ENCODE data around the gene DUSP28. TPM values are rescaled to one million over a fixed set of nuclear protein-coding genes. Genes with fewer than 3 reads are reported as not detected.

Gene DUSP28
- total RNA-seq, 1 donor from 2014 or later, result 2.8 TPM

DNA sequence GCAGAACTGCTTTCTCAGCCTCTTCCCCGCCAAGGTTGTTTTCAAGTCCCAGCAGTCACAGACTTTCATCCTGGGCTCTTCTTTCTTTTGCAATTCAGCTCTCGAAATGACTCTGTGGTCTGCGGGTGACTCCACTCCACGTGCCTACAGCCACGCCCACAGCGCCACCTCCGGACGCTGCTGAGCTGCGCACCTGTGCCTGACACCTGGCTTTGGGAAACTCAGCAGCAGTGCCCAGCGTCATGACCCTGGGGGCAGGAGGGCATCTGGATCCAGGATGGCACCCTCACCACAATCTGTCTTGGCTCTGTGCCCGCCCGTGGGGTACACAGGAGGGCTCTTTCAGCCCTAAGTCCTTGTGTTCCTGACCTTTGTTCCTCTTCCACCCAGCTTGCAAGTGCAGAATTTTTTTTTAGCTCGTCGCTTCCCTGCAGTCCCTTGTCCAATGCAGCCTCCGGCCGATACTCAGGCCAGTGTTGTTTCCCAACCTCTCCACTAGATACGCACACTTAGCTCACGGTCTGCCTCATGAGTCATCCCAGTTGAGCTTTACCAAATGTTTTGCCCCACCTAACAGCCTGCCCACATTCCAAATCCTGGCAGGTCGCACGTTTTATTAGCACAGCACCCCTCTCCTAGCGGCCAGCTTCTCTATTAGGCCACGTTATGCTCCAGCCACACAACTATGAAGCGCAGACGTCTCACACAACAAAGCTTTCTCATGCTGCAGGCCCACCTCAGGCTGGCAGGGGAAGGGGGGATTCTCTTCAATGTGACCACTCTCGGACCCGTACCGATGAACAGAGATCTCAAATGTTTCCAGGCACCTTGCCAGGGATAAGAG is 19.8 kb downstream of the DUSP28 start:
- TF ChIP-seq, protein P1, sequence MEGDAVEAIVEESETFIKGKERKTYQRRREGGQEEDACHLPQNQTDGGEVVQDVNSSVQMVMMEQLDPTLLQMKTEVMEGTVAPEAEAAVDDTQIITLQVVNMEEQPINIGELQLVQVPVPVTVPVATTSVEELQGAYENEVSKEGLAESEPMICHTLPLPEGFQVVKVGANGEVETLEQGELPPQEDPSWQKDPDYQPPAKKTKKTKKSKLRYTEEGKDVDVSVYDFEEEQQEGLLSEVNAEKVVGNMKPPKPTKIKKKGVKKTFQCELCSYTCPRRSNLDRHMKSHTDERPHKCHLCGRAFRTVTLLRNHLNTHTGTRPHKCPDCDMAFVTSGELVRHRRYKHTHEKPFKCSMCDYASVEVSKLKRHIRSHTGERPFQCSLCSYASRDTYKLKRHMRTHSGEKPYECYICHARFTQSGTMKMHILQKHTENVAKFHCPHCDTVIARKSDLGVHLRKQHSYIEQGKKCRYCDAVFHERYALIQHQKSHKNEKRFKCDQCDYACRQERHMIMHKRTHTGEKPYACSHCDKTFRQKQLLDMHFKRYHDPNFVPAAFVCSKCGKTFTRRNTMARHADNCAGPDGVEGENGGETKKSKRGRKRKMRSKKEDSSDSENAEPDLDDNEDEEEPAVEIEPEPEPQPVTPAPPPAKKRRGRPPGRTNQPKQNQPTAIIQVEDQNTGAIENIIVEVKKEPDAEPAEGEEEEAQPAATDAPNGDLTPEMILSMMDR (IDR thresholded peaks at IDR 0.05; ENCODE audit: partially characterized antibody, unreplicated experiment), result no peak
- Mint-ChIP-seq H3K9me3 (ENCODE audit: unreplicated experiment) (peaks cover 25% of the 10 kb centered on the region), H3K27me3 (ENCODE audit: unreplicated experiment) (peaks cover 7% of the 10 kb centered on the region), H3K36me3 (ENCODE audit: unreplicated experiment) (peaks cover 25% of the 10 kb centered on the region), H3K4me3 (ENCODE audit: unreplicated experiment) (no peak overlapping the region), H3K27ac (ENCODE audit: unreplicated experiment) (no peak overlapping the region), H3K4me1 (ENCODE audit: low read depth, unreplicated experiment) (peaks cover 22% of the 10 kb centered on the region)
- no peak for DNase-seq

DNA sequence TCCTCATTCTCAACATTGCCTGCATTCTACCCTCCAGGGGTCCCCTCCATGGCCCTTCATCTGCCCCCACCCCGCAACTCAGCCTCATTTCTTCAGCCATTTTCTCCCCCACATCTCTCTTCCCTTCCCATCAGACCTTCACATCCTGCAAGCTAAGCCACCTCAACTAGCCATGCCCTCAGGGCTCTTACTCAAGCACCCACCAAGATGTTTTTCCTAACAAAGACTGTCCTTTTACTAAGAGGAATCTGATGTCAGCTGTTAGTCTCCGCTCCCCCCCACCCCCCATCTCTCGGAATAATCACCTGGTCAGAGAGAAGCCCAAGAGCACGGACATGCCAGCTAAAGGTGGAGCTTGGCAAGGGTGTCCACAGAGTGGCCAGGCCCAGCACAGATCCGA is 21.7 kb downstream of the DUSP28 start:
- peaks cover 30% of the 10 kb centered on the region for H3K9me3 Mint-ChIP-seq (ENCODE audit: unreplicated experiment)

DNA sequence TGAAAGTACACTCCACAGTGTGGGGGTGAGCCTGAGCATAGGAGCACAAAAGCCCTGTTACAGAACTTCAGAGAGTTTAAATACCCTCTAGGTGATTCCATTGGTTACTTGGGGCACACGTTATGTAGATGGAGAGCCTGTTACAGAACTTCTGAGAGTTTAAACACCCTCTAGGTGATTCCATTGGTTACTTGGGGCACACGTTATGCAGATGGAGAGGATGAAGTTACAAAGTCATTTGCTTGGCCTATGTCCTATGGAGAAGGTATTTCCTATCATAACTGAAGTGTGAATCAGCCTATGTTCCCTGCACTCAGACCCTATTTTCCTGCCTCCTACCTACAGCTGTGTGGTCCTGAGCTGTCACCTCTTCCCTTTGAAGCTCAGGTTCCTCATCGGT is 22.6 kb downstream of the DUSP28 start:
- peaks cover 27% of the 10 kb centered on the region for H3K4me1 Mint-ChIP-seq (ENCODE audit: low read depth, unreplicated experiment)
- DNase-seq, result no peak
- no peak overlapping the region for H3K27ac Mint-ChIP-seq (ENCODE audit: unreplicated experiment)
- peaks cover 25% of the 10 kb centered on the region for H3K36me3 Mint-ChIP-seq (ENCODE audit: unreplicated experiment)
- H3K9me3 Mint-ChIP-seq (ENCODE audit: unreplicated experiment), result peaks cover 35% of the 10 kb centered on the region
- H3K4me3 Mint-ChIP-seq (ENCODE audit: unreplicated experiment), result no peak overlapping the region
- TF ChIP-seq, protein P1 (IDR thresholded peaks at IDR 0.05; ENCODE audit: partially characterized antibody, unreplicated experiment), result no peak
- peaks cover 10% of the 10 kb centered on the region for H3K27me3 Mint-ChIP-seq (ENCODE audit: unreplicated experiment)

More for the DNA sequence above, 21.7 kb downstream of the DUSP28 start:
- Mint-ChIP-seq H3K36me3 (ENCODE audit: unreplicated experiment) (peaks cover 25% of the 10 kb centered on the region), H3K27ac (ENCODE audit: unreplicated experiment) (no peak overlapping the region), H3K27me3 (ENCODE audit: unreplicated experiment) (peaks cover 10% of the 10 kb centered on the region), H3K4me1 (ENCODE audit: low read depth, unreplicated experiment) (peaks cover 24% of the 10 kb centered on the region), H3K4me3 (ENCODE audit: unreplicated experiment) (no peak overlapping the region)
- DNase-seq, result no peak
- TF ChIP-seq, protein P1 (IDR thresholded peaks at IDR 0.05; ENCODE audit: partially characterized antibody, unreplicated experiment), result no peak

DNA sequence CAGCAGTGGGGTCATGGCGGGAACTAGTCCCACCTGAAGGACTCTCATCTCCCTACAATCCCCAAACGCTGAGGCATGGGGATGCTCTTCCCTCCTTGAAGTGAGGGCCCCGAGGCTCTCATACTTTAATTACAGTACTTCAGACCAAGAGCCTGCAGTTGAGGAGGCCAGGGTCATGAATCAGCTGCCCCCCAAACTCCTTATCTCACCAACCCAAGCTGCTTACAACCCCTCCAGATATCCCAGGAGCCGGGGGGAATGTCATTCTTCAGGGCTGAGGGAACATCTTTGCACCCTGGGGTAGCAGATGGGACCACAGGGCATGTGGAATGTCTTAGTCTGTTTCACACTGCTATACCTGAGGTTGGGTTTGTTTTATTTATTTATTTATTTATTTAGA is 23.6 kb downstream of the DUSP28 start:
- Mint-ChIP-seq H3K27ac (ENCODE audit: unreplicated experiment) (no peak overlapping the region), H3K27me3 (ENCODE audit: unreplicated experiment) (peaks cover 15% of the 10 kb centered on the region)

More for the DNA sequence above, 23.6 kb downstream of the DUSP28 start:
- H3K9me3 Mint-ChIP-seq (ENCODE audit: unreplicated experiment), result peaks cover 42% of the 10 kb centered on the region
- peaks cover 25% of the 10 kb centered on the region for H3K36me3 Mint-ChIP-seq (ENCODE audit: unreplicated experiment)
- DNase-seq, result no peak
- peaks cover 35% of the 10 kb centered on the region for H3K4me1 Mint-ChIP-seq (ENCODE audit: low read depth, unreplicated experiment)
- TF ChIP-seq, protein P1 (IDR thresholded peaks at IDR 0.05; ENCODE audit: partially characterized antibody, unreplicated experiment), result no peak
- H3K4me3 Mint-ChIP-seq (ENCODE audit: unreplicated experiment), result no peak overlapping the region
